A204.1 (cell line): Measurements from ENCODE around the gene CYP2C19.
A peak's percentile ranks its signal among the peaks of the same experiment; 100 is the strongest.
"Not testable (repeated sequence)": the region's sequence is repeated elsewhere in the genome, so short reads cannot be mapped to it uniquely, and the experiment has no call there.

ENCODE experiments used
- FAIRE-seq: peaks from 2 replicates; lab custom pipeline; 2012; peaks lifted over from hg19 to GRCh38; lab: Jason Lieb, UNC

The CYP2C19 gene

GRCh38 chr10:94762393-94762792 lies at the start of gene CYP2C19:
Gene CYP2C19, plus strand, starts transcription at chr10:94762681. Its CDS starts 25 bp downstream, at chr10:94762706.
- FAIRE-seq = no peak

DNA sequence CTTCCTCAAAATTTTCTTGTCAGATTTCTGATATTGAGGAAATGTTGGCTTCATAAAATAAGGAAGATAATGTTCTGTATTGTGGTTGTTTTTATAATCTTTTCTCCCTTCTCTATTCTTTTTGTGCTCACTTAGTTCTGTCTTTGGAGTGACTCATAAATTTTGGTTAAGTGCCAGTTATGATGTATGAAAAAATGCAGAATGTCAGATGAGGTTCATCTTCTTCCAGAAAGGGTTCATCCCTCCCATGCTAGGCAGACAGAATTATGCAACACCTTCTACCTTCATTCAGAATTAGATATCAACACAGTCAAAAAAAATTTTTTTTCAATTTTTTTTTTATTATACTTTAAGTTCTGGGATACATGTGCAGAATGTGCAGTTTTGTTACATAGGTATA lies 36.6 kb upstream of the CYP2C19 start:
- FAIRE-seq = no peak

DNA sequence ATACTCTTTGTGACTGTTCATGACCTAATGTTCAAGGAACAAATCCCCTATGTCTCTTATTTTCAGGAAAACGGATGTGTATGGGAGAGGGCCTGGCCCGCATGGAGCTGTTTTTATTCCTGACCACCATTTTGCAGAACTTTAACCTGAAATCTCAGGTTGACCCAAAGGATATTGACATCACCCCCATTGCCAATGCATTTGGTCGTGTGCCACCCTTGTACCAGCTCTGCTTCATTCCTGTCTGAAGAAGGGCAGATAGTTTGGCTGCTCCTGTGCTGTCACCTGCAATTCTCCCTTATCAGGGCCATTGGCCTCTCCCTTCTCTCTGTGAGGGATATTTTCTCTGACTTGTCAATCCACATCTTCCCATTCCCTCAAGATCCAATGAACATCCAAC lies 27.3 kb upstream of the CYP2C19 start:
- no peak for FAIRE-seq

GRCh38 chr10:94738588-94738987 lies 23.9 kb upstream of the CYP2C19 start:
- no peak for FAIRE-seq

- no peak for FAIRE-seq
Measured at GRCh38 chr10:94747137-94747536, 15.3 kb upstream of the CYP2C19 start.

- FAIRE-seq = no peak
Measured at GRCh38 chr10:94747838-94748237, 14.6 kb upstream of the CYP2C19 start.

- FAIRE-seq = no peak
Measured at GRCh38 chr10:94757916-94758315, 4.6 kb upstream of the CYP2C19 start.

GRCh38 chr10:94760586-94761178 lies 1.8 kb upstream of the CYP2C19 start:
- FAIRE-seq = no peak

GRCh38 chr10:94775425-94775824 lies 12.9 kb downstream of the CYP2C19 start:
- FAIRE-seq = not testable (repeated sequence)

- no peak for FAIRE-seq
Measured at GRCh38 chr10:94777886-94778458, 15.5 kb downstream of the CYP2C19 start.

GRCh38 chr10:94780844-94781243 lies 18.4 kb downstream of the CYP2C19 start:
- no peak for FAIRE-seq

DNA sequence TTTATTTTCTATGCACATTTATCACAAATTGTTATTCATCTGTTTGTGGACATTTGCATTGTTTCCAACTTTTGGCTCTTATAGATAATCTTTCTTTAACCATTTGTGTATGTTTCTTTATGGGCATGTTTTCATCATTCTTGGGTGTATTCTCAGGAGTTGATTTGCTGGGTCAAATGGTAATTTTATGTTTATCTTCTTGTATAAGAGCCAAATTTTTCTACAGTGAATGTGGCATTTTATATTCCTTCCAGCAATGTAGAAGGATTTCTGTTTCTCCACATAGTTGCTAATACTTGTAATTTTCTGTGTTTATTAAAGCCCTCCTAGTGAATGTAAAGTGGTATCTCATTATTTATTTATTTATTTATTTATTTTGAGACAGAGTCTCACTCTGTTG lies 21.8 kb downstream of the CYP2C19 start:
- no peak for FAIRE-seq

- FAIRE-seq = peak; percentile 23
Measured at GRCh38 chr10:94785211-94785610, 22.7 kb downstream of the CYP2C19 start.

DNA sequence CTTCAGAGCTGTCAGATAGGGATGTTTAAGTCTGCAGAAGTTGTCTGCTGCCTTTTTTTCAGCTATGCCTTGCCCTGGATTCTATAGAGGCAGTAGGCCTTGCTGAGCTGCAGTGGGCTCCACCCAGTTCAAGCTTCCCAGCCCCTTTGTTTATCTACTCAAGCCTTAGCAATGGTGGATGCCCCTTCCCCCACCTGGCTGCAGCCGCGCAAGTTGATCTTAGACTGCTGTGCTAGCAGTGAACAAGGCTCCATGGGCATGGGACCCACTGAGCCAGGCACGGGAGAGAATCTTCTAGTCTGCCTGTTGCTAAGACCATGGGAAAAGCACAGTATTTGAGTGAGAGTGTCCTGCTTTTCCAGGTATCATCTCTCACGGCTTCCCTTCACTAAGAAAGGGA lies 38.1 kb downstream of the CYP2C19 start:
- not testable (repeated sequence) for FAIRE-seq

GRCh38 chr10:94803307-94803706 lies 40.8 kb downstream of the CYP2C19 start:
- no peak for FAIRE-seq

- FAIRE-seq = not testable (repeated sequence)
Measured at GRCh38 chr10:94830025-94830424, 67.5 kb downstream of the CYP2C19 start.

DNA sequence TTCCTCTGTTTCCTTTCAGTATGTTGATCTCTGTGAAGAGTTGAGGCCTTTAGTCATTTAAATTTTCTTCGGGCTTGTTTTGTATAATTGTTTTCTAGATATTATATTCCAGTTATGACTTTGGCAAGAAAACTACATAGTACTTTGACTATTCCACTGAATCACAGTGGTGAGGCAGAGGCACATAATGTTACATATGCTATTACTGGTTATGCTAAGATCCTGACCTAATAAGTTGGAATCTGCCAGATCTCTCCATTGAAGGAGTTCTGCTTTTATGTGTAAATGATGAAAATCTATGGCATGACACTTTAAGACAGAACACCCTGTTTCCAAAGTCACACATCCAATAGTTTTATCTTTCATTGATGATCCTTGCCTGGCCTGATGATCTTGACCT lies 83.7 kb downstream of the CYP2C19 start:
- no peak for FAIRE-seq

DNA sequence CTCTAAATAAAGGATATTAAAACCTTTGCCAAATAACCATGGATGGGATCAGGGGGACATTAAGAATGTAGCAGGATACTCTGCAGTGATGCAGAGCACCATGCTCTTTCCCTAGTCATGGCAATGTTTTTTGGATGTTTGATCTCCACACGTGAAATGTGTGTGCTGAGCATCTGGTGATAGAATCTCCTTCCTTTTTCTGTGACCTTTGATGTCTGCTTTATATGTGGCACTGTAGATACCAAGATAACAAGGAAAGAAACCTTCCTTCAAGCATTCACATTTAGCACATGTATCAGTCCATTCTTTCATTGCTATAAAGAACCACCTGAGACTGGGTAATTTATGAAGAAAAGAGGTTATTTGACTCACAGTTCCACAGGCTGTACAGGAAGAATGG lies 88.3 kb downstream of the CYP2C19 start:
- FAIRE-seq = no peak

DNA sequence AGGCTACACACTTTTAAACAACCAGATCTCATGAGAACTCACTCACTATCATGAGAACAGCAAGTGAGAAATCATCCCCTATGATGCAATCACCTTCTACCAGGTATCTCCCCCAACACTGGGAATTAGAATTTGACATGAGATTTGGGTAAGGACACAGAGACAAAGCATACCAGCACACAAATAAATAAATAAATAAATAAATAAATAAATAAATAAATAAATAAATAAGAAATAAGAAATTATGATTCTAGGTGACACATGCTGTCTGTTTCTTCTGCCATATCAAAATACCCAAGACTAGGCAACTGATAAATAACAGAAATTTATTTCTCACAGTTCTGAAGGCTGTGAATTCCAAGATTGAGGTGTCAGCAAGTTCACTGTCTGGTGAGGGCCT lies 88.8 kb downstream of the CYP2C19 start:
- no peak for FAIRE-seq

- FAIRE-seq = no peak
Measured at GRCh38 chr10:94852438-94852837, 90.0 kb downstream of the CYP2C19 start.

DNA sequence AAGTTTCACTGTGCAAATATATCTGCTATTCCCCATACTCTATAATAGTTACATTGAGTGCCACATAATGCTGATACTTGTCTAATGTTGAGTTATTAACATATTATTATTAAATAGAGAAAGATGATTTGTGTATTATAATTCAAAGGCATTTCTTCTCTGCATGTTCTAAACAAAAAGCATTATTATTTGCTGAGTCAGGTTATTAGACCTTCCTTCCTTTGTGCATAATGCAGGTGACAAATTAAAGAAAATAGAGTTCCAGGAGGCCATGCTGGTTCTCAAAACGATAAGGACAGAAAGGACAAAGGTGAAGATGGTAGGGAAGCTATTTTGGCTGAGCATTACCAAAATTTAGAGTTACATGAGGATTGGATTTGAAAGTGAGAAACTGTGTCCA lies 90.6 kb downstream of the CYP2C19 start:
- no peak for FAIRE-seq

- FAIRE-seq = no peak
Measured at GRCh38 chr10:94858005-94858404, 95.5 kb downstream of the CYP2C19 start.

DNA sequence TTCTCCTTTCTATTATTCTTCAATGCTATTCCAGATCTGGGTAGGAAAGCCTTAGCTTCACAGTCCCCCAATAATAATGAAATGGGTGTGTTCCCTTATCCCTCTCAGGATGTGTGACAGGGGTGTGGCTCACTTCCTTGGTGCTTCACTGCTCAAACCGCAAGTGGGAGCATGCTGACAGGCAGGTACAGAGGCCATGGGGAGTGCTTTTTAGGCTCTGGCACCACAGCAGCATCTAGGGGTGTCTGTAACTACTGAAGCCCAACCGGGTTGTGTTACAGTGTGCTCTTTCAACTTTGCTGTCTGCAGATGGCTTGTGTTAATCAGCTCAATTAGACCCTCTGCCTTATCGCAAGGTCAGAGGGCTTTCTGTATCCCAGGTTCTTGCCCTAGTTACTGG lies 96.6 kb downstream of the CYP2C19 start:
- no peak for FAIRE-seq

DNA sequence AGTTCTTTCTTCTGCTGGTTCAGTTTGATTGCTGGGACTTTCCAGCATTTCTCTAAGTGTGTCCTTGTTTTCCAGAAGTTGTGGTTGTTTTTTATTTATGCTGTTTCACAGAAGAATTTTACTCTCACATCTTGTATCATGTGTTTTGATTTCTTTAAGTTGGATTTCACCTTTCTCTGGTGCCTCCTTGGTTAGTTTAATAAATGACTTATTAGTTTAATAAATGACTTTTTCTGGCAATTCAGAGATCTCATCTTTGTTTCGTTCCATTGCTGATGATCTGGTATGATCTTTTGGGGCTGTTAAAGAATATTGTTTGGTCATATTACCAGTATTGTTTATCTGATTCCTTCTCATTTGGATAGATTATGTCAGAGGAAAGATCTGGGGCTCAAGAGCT lies 116.2 kb downstream of the CYP2C19 start:
- no peak for FAIRE-seq

- FAIRE-seq = no peak
Measured at GRCh38 chr10:94879214-94879613, 116.7 kb downstream of the CYP2C19 start.
